Fibroblast of pulmonary artery (primary cell): Measurements from ENCODE around the gene NELFA.

Experiments
- DNase-seq: peaks from one replicate; pipeline ENCODE4 v3.0.0-alpha.2; 2010; ENCODE audit warnings: low read depth
- H3K4me3 ChIP-seq: replicated peaks from 2 replicates; pipeline ENCODE4 v1.5.1; 2011; ENCODE audit warnings: low read depth, mild to moderate bottlenecking, control low read depth, low read length, moderate library complexity
- CTCF ChIP-seq: IDR thresholded peaks from 2 replicates; pipeline ENCODE4 v1.5.1; 2011; ENCODE audit warnings: mild to moderate bottlenecking, control low read depth, low read length, inconsistent platforms; ENCODE audit errors: missing control alignments

NELFA gene

GRCh38 chr4:1975391-1975801 lies 33.4 kb downstream of the NELFA start:
- no peak for TF ChIP-seq CTCF
- H3K4me3 ChIP-seq: no peak overlapping the region
- no peak for DNase-seq

GRCh38 chr4:1974840-1975239 lies 33.9 kb downstream of the NELFA start:
- H3K4me3 ChIP-seq: no peak overlapping the region
- no peak for DNase-seq
- no peak for TF ChIP-seq CTCF

- TF ChIP-seq CTCF: no peak
- no peak overlapping the region for H3K4me3 ChIP-seq
- no peak for DNase-seq
Measured at GRCh38 chr4:1973661-1974060, 35.1 kb downstream of the NELFA start.

GRCh38 chr4:1973218-1973617 lies 35.6 kb downstream of the NELFA start:
- TF ChIP-seq CTCF: no peak
- no peak for DNase-seq
- H3K4me3 ChIP-seq: no peak overlapping the region

- no peak overlapping the region for H3K4me3 ChIP-seq
- no peak for TF ChIP-seq CTCF
- DNase-seq: no peak
Measured at GRCh38 chr4:1972414-1972813, 36.4 kb downstream of the NELFA start.

- DNase-seq: no peak
- no peak overlapping the region for H3K4me3 ChIP-seq
- TF ChIP-seq CTCF: no peak
Measured at GRCh38 chr4:1971456-1972200, 37.1 kb downstream of the NELFA start.

- no peak for TF ChIP-seq CTCF
Measured at GRCh38 chr4:1970926-1971325, 37.8 kb downstream of the NELFA start.

More at GRCh38 chr4:1970926-1971325, 37.8 kb downstream of the NELFA start:
- no peak overlapping the region for H3K4me3 ChIP-seq
- no peak for DNase-seq
